HG03432 (cell line): ENCODE measurements around the gene TYMP.
A peak's percentile ranks its signal among the peaks of the same experiment; 100 is the strongest.
"Not testable (repeated sequence)": the region's sequence is repeated elsewhere in the genome, so short reads cannot be mapped to it uniquely, and the experiment has no call there.

ENCODE experiments used
- ATAC-seq: cut with Tn5 transposase; IDR thresholded peaks from one replicate; pipeline ENCODE4 v1.9.1; 2021; ENCODE audit warnings: mild to moderate bottlenecking, moderate library complexity; ENCODE audit not compliant: unreplicated experiment

The TYMP gene

DNA sequence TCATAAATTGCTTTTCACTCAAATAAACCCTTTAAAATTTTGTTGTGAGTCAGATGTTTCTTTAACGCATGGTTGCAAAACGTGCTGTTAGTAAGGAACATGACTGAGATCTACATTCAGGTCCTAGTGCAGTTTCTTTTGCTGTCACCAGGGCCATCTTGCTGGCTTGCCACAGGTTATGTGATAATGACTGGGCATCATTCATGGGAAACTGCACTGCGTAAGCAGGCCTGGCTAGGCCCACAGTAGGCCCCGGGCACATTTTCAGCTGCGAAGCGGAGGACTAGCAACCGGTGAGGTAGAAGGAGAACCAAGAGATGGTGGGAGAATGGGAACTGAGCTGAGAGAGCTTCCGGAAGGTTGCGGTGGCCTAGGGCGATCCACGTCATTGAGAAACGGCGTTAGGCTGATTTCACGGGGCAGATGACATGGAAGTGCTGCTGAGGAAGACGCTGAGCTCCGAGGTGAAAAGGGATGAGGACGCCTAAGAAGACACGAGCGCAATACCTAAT is 12.7 kb upstream of the TYMP start:
- no peak for ATAC-seq

GRCh38 chr22:50541667-50542026 is 11.8 kb upstream of the TYMP start:
- not testable (repeated sequence) for ATAC-seq

- no peak for ATAC-seq
These were observed 10.6 kb upstream of the TYMP start for GRCh38 chr22:50540381-50540780.

- ATAC-seq, result no peak
These were observed 8.0 kb upstream of the TYMP start for GRCh38 chr22:50537765-50538164.

DNA sequence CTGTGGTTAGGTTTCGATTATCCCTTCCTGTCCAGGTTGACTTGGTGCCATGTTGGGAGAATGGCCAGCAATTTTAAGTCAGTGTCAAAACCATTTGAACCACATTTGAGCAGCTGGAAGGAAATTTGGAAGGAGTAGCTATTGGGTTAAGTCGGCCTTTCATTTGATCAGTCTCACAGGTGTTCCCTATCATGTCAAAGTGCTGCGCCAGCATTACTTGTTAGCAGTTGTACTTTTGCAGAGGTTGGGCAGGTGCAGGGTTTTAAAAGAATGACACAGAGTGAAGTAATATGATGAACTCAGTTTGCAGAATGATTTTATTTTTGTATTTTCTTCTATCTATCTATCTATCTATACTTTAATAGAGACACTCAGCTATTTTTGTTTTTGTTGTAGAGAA is 6.4 kb upstream of the TYMP start:
- no peak for ATAC-seq

DNA sequence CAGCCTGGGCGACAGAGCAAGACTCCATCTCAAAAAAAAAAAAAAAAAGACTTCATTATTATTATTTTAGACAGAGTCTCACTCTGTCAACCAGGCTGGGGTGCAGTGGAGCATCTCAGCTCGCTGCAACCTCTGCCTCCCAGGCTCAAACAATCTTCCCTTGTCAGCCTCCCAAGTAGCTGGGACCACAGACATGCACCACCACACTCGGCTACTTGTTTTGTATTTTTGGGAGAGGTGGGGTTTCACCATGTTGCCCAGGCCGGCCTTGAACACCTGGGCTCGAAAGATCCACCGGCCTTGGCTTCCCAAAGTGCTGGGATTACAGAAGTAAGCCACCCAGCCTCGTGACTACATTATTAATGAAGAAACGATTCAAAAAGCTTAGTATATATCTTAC is 5.3 kb upstream of the TYMP start:
- ATAC-seq, result no peak

- not testable (repeated sequence) for ATAC-seq
These were observed 4.3 kb upstream of the TYMP start for GRCh38 chr22:50533856-50534711.

GRCh38 chr22:50532824-50533796 is 3.3 kb upstream of the TYMP start:
- no peak for ATAC-seq

DNA sequence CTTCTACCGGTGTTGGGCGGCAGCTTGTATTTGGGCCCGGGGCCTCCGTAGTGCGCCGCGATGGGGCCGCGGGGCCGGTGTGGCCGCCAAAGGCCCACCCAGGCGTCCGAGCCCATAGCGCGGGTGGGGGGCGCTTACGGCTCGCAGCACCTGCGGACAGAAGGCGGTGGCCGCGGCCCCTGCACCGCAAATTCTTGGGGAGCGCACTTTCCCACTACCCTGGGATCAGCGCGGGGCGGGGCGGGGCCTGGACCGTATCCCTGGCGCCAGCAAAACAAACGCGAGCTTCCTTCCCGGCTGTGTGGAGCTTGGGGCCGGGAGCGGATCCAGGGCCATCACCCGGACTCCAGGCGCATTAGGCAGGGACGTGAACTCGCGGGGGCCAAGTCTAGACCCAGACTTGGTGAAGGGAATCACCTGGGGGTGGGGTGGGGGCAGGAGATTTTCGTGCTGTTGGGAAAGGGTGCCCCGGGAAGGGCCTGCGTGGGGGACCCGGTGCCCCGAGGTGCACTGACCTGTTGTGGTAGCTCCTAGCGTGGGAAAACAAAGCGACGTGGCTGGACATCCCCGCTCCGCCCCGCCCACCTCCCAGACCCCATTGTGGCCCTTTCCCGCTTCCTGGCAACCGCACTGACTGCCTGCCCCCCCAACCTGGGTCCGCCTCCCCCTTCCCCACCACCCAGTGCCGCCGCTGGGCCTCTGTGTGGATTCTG is 2.3 kb upstream of the TYMP start:
- no peak for ATAC-seq

- ATAC-seq, result peak; percentile 25
These were observed 1.7 kb upstream of the TYMP start for GRCh38 chr22:50531546-50531961.

GRCh38 chr22:50530877-50531545 is 1.2 kb upstream of the TYMP start:
- no peak for ATAC-seq

GRCh38 chr22:50530580-50530876 is 716 bp upstream of the TYMP start:
- no peak for ATAC-seq

- no peak for ATAC-seq
These were observed 356 bp downstream of the TYMP start for GRCh38 chr22:50529416-50529896.

GRCh38 chr22:50528682-50529415 is 963 bp downstream of the TYMP start:
- no peak for ATAC-seq

GRCh38 chr22:50527921-50528681 is 1.7 kb downstream of the TYMP start:
- ATAC-seq, result no peak

DNA sequence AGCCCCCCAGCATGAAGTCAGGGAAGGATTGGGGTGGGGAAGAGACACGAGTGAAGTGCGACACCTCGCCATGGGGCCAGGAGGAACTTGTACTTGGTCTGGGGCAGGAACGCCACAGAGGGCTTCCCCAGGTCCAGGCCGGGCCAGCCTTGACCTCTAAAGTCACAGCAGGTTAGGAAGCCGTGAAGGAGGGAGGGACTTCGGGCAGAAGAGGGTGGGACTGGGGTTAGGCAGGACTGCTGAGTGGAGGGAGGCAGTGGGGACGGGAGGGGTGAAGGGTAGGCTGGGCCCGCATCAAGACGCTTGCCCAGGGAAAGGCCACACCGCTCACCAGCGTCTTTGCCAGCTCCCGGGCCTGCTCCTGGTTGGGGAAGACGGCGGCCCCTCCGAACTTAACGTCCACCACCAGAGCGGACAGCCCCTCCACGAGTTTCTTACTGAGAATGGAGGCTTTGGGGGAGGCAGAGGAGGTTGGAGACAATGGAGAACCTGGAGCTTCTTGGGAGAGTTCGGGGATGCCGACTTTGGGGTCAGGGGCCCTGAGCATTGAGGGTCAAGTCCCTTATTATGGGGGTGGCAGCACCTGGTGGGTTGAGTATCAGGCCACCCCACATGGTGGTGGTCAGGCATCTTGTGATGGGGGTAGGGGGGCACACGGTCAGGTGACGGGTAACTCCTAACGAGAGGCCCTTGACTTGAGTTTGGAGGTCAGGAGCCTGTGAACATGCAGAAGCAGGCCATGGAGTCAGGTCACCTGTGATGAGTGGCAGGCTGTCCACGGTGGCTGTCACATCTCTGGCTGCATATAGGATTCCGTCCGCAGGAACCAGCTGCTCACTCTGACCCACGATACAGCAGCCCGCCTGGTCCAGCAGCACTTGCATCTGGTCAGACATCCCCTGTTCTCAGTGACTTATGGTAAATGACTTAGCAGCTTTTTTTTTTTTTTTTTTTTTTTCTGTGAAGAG is 2.7 kb downstream of the TYMP start:
- ATAC-seq, result no peak

GRCh38 chr22:50526108-50526833 is 3.5 kb downstream of the TYMP start:
- ATAC-seq, result peak; percentile 34

- ATAC-seq, result no peak
These were observed 4.0 kb downstream of the TYMP start for GRCh38 chr22:50525858-50526107.
